DND-41 (cell line): ENCODE measurements around the gene KIRREL3.

Experiments used
- EZH2 ChIP-seq: IDR thresholded peaks from 3 replicates; pipeline ENCODE4 v1.6.1; 2012; ENCODE audit warnings: borderline replicate concordance, low read depth, mild to moderate bottlenecking, moderate library complexity, low read length, inconsistent platforms; ENCODE audit not compliant: severe bottlenecking
- TF ChIP-seq, protein P1 (sequence below): IDR thresholded peaks from 2 replicates; pipeline ENCODE4 v1.5.1; 2012; ENCODE audit warnings: borderline replicate concordance, low read length, moderate library complexity, mild to moderate bottlenecking; ENCODE audit not compliant: poor library complexity, severe bottlenecking; ENCODE audit errors: extremely low read depth

DNA sequence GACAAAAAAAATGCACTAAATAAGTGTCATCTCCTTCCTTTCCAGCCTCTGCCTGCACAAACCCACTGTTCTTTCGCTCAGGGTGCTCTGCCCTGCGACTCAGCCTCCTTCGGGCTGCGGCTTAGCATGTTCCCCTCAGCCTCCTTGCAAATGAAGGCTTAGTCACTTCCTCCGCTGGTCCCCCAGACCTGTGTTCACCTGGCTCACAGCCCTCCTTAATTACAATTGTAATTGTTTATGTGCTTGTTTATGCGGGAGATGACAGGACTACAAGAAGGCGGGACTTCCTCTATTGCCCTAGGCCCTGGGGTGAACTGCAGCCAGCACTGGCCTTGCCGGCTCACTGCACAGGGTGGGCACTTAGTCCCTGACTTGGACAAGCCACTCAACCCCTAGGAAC is 303.6 kb downstream of the KIRREL3 start:
- TF ChIP-seq, protein P1, sequence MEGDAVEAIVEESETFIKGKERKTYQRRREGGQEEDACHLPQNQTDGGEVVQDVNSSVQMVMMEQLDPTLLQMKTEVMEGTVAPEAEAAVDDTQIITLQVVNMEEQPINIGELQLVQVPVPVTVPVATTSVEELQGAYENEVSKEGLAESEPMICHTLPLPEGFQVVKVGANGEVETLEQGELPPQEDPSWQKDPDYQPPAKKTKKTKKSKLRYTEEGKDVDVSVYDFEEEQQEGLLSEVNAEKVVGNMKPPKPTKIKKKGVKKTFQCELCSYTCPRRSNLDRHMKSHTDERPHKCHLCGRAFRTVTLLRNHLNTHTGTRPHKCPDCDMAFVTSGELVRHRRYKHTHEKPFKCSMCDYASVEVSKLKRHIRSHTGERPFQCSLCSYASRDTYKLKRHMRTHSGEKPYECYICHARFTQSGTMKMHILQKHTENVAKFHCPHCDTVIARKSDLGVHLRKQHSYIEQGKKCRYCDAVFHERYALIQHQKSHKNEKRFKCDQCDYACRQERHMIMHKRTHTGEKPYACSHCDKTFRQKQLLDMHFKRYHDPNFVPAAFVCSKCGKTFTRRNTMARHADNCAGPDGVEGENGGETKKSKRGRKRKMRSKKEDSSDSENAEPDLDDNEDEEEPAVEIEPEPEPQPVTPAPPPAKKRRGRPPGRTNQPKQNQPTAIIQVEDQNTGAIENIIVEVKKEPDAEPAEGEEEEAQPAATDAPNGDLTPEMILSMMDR, result no peak
- no peak for TF ChIP-seq EZH2
